ENCODE measurements around the gene KCNF1. TPM values are rescaled to one million over a fixed set of nuclear protein-coding genes. Genes with fewer than 3 reads are reported as not detected.

KCNF1 gene
- total and polyA plus RNA-seq, 2 of the 8 experiments (the other 6 are each of a cell fraction or from before 2014, with no cell fraction given): 0.48 to 1.5 TPM

DNA sequence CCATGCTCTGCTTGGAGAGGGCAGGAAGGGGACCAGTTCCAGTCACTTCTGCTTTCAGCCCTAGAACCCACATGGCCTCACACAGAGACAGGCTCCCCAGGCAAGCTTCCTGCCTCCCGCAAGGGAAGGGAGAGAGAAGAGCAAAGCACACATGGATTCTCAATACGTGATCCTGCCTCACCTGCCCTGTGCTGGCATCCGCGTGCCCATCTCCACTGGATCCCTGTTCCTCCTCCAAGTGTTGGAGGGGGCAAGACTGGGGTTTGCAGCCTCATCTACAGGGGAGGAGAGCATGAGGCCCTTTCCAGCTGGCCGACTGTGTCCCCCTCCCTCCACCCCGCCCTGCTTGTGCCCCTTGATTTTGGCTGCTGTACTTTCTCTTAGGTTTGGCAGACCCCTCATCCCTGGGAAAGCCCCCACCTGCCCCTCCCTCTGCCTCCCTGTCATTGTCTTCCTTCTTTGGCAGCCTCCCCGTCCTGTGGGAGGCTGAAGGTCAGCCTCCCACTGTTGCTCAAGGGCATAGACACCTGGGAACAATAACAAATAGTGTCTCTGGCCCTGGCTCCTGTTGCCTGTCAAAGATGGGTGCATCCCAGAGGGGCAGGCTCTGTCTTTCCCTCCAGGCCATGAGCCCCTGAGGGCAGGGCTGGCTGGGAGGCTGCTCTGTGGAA is 22.7 kb downstream of the KCNF1 start (continued):
- TF ChIP-seq, protein P1, sequence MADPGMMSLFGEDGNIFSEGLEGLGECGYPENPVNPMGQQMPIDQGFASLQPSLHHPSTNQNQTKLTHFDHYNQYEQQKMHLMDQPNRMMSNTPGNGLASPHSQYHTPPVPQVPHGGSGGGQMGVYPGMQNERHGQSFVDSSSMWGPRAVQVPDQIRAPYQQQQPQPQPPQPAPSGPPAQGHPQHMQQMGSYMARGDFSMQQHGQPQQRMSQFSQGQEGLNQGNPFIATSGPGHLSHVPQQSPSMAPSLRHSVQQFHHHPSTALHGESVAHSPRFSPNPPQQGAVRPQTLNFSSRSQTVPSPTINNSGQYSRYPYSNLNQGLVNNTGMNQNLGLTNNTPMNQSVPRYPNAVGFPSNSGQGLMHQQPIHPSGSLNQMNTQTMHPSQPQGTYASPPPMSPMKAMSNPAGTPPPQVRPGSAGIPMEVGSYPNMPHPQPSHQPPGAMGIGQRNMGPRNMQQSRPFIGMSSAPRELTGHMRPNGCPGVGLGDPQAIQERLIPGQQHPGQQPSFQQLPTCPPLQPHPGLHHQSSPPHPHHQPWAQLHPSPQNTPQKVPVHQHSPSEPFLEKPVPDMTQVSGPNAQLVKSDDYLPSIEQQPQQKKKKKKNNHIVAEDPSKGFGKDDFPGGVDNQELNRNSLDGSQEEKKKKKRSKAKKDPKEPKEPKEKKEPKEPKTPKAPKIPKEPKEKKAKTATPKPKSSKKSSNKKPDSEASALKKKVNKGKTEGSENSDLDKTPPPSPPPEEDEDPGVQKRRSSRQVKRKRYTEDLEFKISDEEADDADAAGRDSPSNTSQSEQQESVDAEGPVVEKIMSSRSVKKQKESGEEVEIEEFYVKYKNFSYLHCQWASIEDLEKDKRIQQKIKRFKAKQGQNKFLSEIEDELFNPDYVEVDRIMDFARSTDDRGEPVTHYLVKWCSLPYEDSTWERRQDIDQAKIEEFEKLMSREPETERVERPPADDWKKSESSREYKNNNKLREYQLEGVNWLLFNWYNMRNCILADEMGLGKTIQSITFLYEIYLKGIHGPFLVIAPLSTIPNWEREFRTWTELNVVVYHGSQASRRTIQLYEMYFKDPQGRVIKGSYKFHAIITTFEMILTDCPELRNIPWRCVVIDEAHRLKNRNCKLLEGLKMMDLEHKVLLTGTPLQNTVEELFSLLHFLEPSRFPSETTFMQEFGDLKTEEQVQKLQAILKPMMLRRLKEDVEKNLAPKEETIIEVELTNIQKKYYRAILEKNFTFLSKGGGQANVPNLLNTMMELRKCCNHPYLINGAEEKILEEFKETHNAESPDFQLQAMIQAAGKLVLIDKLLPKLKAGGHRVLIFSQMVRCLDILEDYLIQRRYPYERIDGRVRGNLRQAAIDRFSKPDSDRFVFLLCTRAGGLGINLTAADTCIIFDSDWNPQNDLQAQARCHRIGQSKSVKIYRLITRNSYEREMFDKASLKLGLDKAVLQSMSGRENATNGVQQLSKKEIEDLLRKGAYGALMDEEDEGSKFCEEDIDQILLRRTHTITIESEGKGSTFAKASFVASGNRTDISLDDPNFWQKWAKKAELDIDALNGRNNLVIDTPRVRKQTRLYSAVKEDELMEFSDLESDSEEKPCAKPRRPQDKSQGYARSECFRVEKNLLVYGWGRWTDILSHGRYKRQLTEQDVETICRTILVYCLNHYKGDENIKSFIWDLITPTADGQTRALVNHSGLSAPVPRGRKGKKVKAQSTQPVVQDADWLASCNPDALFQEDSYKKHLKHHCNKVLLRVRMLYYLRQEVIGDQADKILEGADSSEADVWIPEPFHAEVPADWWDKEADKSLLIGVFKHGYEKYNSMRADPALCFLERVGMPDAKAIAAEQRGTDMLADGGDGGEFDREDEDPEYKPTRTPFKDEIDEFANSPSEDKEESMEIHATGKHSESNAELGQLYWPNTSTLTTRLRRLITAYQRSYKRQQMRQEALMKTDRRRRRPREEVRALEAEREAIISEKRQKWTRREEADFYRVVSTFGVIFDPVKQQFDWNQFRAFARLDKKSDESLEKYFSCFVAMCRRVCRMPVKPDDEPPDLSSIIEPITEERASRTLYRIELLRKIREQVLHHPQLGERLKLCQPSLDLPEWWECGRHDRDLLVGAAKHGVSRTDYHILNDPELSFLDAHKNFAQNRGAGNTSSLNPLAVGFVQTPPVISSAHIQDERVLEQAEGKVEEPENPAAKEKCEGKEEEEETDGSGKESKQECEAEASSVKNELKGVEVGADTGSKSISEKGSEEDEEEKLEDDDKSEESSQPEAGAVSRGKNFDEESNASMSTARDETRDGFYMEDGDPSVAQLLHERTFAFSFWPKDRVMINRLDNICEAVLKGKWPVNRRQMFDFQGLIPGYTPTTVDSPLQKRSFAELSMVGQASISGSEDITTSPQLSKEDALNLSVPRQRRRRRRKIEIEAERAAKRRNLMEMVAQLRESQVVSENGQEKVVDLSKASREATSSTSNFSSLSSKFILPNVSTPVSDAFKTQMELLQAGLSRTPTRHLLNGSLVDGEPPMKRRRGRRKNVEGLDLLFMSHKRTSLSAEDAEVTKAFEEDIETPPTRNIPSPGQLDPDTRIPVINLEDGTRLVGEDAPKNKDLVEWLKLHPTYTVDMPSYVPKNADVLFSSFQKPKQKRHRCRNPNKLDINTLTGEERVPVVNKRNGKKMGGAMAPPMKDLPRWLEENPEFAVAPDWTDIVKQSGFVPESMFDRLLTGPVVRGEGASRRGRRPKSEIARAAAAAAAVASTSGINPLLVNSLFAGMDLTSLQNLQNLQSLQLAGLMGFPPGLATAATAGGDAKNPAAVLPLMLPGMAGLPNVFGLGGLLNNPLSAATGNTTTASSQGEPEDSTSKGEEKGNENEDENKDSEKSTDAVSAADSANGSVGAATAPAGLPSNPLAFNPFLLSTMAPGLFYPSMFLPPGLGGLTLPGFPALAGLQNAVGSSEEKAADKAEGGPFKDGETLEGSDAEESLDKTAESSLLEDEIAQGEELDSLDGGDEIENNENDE (IDR thresholded peaks at IDR 0.05; ENCODE audit: insufficient replicate concordance, low read length): no peak
- TF ChIP-seq RAD21 (IDR thresholded peaks at IDR 0.05 in 1 of 2, conservative IDR thresholded peaks at IDR 0.05 in 1 of 2; ENCODE audit: low read depth in 2 of 2, low read length in 2 of 2) (no peak), ATF3 (IDR thresholded peaks at IDR 0.05; ENCODE audit: insufficient read depth, low read depth, low read length) (no peak), NANOG (IDR thresholded peaks at IDR 0.05; ENCODE audit: insufficient read depth, low read depth, low read length, poor library complexity, severe bottlenecking) (no peak), TAF1 (IDR thresholded peaks at IDR 0.05; ENCODE audit: low read depth, low read length) (no peak), RNF2 (IDR thresholded peaks at IDR 0.05; ENCODE audit: borderline replicate concordance, low read depth, low read length, missing control alignments, poor library complexity, severe bottlenecking) (no peak), SUZ12 (IDR thresholded peaks at IDR 0.05; ENCODE audit: low read length) (no peak), POLR2A (IDR thresholded peaks at IDR 0.05; ENCODE audit: control extremely low read depth in 1 of 2, low read depth in 2 of 2, low read length in 2 of 2) (no peak), EGR1 (IDR thresholded peaks at IDR 0.05; ENCODE audit: borderline replicate concordance, low read depth, low read length) (no peak)
